OCI-LY7 (cell line): ENCODE results near the gene SCRN3. TPM values are rescaled to one million over a fixed set of nuclear protein-coding genes. Genes with fewer than 3 reads are reported as not detected.

ENCODE experiments used
- BruUV-seq: library from RNA; stranded (reverse); fragments of 400-500 nt; replicated peaks from 2 replicates; lab custom pipeline; 2021; lab: Mats Ljungman, UMichigan
- CTCF ChIA-PET: fragments of 300-600 bp; sonication (Branson Sonifier 250); formaldehyde crosslinking; loops from one replicate; lab custom pipeline; 2022; ENCODE audit warnings: antibody characterized with exemption; ENCODE audit not compliant: unreplicated experiment; lab: Charles Lee
- POLR2A ChIA-PET: fragments of 300-600 bp; sonication (Branson Sonifier 250); formaldehyde crosslinking; loops from one replicate; lab custom pipeline; 2022; ENCODE audit warnings: antibody characterized with exemption; lab: Charles Lee
- DNase-seq: peaks from one replicate; pipeline ENCODE4 v3.0.0-alpha.2; 2015; ENCODE audit warnings: low spot score
- H2AFZ ChIP-seq: fragments of 200-600 bp; sonication (generic), shearing (Covaris generic); 2 replicates; pipeline ENCODE4 v1.6.1; 2014; ENCODE audit warnings: mild to moderate bottlenecking, antibody characterized with exemption, low read length, moderate library complexity
- H3K27ac ChIP-seq: fragments of 200-600 bp; sonication (generic); 2 replicates; pipeline ENCODE4 v1.5.1; 2014; ENCODE audit warnings: mixed run types, low read depth, mild to moderate bottlenecking, moderate library complexity, low read length, inconsistent platforms; ENCODE audit not compliant: poor library complexity, severe bottlenecking
- H3K36me3 ChIP-seq: fragments of 200-600 bp; sonication (generic); 2 replicates; pipeline ENCODE4 v1.6.1; 2014; ENCODE audit warnings: mild to moderate bottlenecking, antibody characterized with exemption, low read length, moderate library complexity, mixed read lengths; ENCODE audit not compliant: insufficient read depth
- H3K4me1 ChIP-seq: fragments of 200-600 bp; sonication (generic); 2 replicates; pipeline ENCODE4 v1.5.1; 2014; ENCODE audit warnings: mild to moderate bottlenecking, low read length; ENCODE audit not compliant: insufficient read depth, poor library complexity, severe bottlenecking
- H3K4me2 ChIP-seq: fragments of 200-600 bp; sonication (generic); 2 replicates; pipeline ENCODE4 v1.6.1; 2014; ENCODE audit warnings: mild to moderate bottlenecking, low read length
- H3K4me3 ChIP-seq: fragments of 200-600 bp; sonication (generic); 2 replicates; pipeline ENCODE4 v1.5.1; 2014; ENCODE audit warnings: mild to moderate bottlenecking, low read depth, low read length; ENCODE audit not compliant: poor library complexity, severe bottlenecking
- H3K79me2 ChIP-seq: fragments of 200-600 bp; sonication (generic); 2 replicates; pipeline ENCODE4 v1.6.1; 2016; ENCODE audit warnings: low read depth, mild to moderate bottlenecking, low read length, moderate library complexity, mixed read lengths; ENCODE audit not compliant: insufficient read depth
- H3K9me2 ChIP-seq: fragments of 200-600 bp; sonication (generic); 2 replicates; pipeline ENCODE4 v1.6.1; 2016; ENCODE audit warnings: mild to moderate bottlenecking, low read length, mixed read lengths; ENCODE audit not compliant: insufficient read depth
- H3K9me3 ChIP-seq: fragments of 200-600 bp; sonication (generic); 2 replicates; pipeline ENCODE4 v1.6.1; 2014; ENCODE audit warnings: mild to moderate bottlenecking, mixed run types, low read length, mixed read lengths
- H4K20me1 ChIP-seq: fragments of 200-600 bp; sonication (generic); 2 replicates; pipeline ENCODE4 v1.6.1; 2014; ENCODE audit warnings: mild to moderate bottlenecking, antibody characterized with exemption, low read length, moderate library complexity, mixed read lengths; ENCODE audit not compliant: insufficient read depth
- CTCF ChIP-seq: fragments of 200-600 bp; sonication (generic); conservative IDR thresholded peaks from 2 replicates; pipeline ENCODE4 v1.5.1; 2014; ENCODE audit warnings: mild to moderate bottlenecking, antibody characterized with exemption, low read length, moderate library complexity, mixed read lengths
- EZH2phosphoT487 ChIP-seq: fragments of 200-600 bp; sonication (generic); IDR thresholded peaks from 2 replicates; pipeline ENCODE4 v1.6.1; 2018; ENCODE audit warnings: low read depth, borderline replicate concordance, mild to moderate bottlenecking, mixed run types, antibody characterized with exemption, low read length, moderate library complexity, mixed read lengths
- intact Hi-C: fragments of 100-400 bp; cut with micrococcal nuclease; formaldehyde crosslinking; loops from one replicate; pipeline ENCODE4 v1.10.0; 2022; ENCODE audit not compliant: unreplicated experiment
- total RNA-seq, 2 experiments: library from RNA; depleted of rRNA in 1 of 2; stranded (reverse); fragments of >200 nt in 1 of 2; shearing (Covaris generic) in 1 of 2; gene quantifications; 2 replicates each; pipeline ENCODE4 v1.2.3, GENCODE V29; 2014 to 2022

SCRN3 gene
- total RNA-seq, 2 experiments from 2014 or later: 6.1 to 10.6 TPM

GRCh38 chr2:174439323-174439722 lies 43.8 kb downstream of the SCRN3 start:
- Histone ChIP-seq H3K4me2 (no peak overlapping the region), H3K4me3 (no peak overlapping the region), H3K9me2 (no peaks in the 10 kb centered on the region), H4K20me1 (no peaks in the 10 kb centered on the region), H3K9me3 (no peaks in the 10 kb centered on the region), H3K36me3 (no peaks in the 10 kb centered on the region), H3K27ac (no peak overlapping the region), H2AFZ (no peak overlapping the region), H3K79me2 (no peaks in the 10 kb centered on the region), H3K4me1 (no peaks in the 10 kb centered on the region)
- POLR2A ChIA-PET: no interaction called here
- BruUV-seq: no TSS peak
- intact Hi-C loops: no loop called here
- CTCF ChIA-PET: no interaction called here
- no peak for TF ChIP-seq EZH2phosphoT487
- no peak for TF ChIP-seq CTCF
- no peak for DNase-seq

- no peak for DNase-seq
- intact Hi-C loops: no loop called here
- TF ChIP-seq EZH2phosphoT487 (no peak), CTCF (no peak)
- CTCF ChIA-PET: no interaction called here
- no peak overlapping the region for H3K4me3 ChIP-seq
- no peak overlapping the region for H3K4me2 ChIP-seq
- H3K36me3 ChIP-seq: no peaks in the 10 kb centered on the region
- no peaks in the 10 kb centered on the region for H3K9me2 ChIP-seq
- no peaks in the 10 kb centered on the region for H3K9me3 ChIP-seq
- H2AFZ ChIP-seq: no peak overlapping the region
- H3K4me1 ChIP-seq: no peaks in the 10 kb centered on the region
- H3K79me2 ChIP-seq: no peaks in the 10 kb centered on the region
- H3K27ac ChIP-seq: no peak overlapping the region
- BruUV-seq: no TSS peak
- no peaks in the 10 kb centered on the region for H4K20me1 ChIP-seq
- POLR2A ChIA-PET: no interaction called here
Measured at GRCh38 chr2:174439950-174440349, 44.4 kb downstream of the SCRN3 start.

GRCh38 chr2:174442546-174443510 lies 47.3 kb downstream of the SCRN3 start:
- peak; percentile 6 for DNase-seq
- TF ChIP-seq CTCF: peak; percentile 67
- no peak for TF ChIP-seq EZH2phosphoT487
- Histone ChIP-seq H3K27ac (no peak overlapping the region), H3K4me2 (no peak overlapping the region), H3K36me3 (no peaks in the 10 kb centered on the region), H3K79me2 (no peaks in the 10 kb centered on the region), H3K4me1 (no peaks in the 10 kb centered on the region), H3K4me3 (no peak overlapping the region), H3K9me2 (no peaks in the 10 kb centered on the region), H2AFZ (no peak overlapping the region), H4K20me1 (no peaks in the 10 kb centered on the region), H3K9me3 (no peaks in the 10 kb centered on the region)
- intact Hi-C loops: no loop called here
- CTCF ChIA-PET: no interaction called here
- BruUV-seq: no TSS peak
- POLR2A ChIA-PET: interaction anchor here (0.9 kb wide), 1 partner anchor 19 kb away, joined by 3 read pairs; no protein-coding TSS in a partner anchor
